GM21723 (cell line): Measurements from ENCODE around the gene SNTG2.

Source experiments
- ATAC-seq: cut with Tn5 transposase; IDR thresholded peaks from one replicate; pipeline ENCODE4 v1.9.1; 2021; ENCODE audit warnings: mild to moderate bottlenecking, moderate library complexity; ENCODE audit not compliant: unreplicated experiment

SNTG2 gene

DNA sequence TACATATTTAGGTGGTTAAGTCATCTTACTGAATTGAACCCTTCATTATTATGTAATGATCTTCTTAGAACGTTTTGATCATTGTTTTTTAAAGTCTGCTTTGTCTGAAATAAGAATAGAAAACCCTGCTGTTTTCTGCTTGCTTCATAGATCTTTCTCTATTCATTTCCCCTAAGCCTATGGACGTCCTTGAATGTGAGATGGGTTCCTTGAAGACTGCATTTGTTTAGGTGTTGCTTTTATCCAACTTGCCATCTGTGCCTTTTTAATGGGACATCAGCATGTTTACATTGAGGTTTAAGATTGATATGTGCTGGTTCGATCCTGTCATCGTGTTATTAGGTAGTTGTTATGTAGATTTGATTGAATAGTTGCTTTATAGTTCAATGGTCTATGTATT is 95.4 kb downstream of the SNTG2 start:
- no peak for ATAC-seq

DNA sequence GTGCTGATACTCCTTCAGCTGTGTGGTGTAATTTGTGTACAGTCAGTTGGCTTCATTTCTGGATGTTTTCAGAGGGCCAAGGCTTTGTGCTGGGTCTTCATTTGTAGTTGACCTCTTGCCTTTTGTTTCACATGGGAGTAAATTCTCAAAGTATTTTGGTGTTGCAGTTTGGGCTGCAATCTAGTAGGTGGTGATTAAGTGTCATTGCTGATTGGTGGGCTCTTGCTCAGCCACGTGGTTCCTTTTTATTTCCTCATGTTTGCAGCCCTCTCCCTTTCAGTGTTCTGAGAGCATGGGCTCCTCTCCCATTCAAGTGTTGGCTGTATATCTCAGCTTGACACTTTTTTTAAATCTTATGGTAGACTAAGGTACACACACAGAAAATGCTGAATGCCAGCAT is 96.8 kb downstream of the SNTG2 start:
- no peak for ATAC-seq

DNA sequence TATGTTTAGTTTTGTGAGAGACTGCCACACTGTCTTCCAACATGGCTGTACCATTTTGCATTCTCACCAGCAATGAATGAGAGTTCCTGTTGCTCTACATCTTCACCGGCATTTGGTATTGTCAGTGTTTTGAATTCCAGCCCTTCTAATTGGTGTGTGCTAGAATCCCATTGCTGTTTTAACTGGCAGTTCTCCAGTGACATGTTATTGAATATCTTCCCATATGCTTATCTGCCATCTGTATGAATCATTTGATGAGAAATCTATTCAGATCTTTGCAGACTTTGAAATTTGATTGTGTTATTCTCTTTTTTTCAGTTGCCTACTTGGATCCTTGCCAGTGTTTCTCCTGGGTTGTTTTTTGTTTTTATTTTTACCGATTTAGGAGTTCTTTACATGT is 99.0 kb downstream of the SNTG2 start:
- ATAC-seq: no peak

DNA sequence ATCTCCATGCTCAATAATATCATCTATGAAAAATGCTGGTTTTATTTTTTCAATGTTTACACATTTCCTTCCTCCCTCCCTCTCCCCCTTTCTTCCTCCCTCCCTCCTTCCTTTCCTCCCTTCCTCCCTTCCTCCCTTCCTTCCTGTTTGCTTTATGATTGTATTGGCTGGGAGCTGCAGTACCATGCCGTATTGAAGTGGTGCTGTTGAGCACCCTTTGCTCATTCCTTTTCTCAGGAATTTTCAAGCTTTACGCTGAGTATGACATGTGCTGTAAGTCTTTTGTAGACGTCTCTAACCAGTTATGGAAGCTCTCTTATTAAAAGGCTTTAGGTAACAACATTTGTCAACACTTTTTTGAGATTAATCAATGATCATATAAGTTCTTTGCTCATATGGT is 100.4 kb downstream of the SNTG2 start:
- no peak for ATAC-seq

DNA sequence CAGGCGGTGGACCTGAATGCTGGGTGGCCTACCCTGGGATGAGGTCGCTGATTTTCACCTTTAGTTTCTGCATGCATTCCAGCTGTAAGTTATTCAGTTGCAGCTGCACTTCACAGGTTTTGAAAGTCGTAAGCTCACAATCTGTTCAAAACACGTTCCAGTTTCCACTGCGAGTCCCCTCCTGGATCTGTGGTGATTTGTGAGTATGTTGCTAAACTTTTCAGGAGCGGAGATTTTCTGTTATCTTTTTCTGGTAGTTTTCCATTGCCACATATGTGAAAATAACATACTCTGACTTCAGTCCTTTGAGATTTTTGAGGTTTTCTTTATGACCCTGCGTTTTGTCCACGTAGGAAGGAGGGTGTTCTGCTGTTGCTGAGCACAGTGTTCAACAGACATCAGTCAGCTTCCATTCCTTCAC is 102.1 kb downstream of the SNTG2 start:
- ATAC-seq: no peak

DNA sequence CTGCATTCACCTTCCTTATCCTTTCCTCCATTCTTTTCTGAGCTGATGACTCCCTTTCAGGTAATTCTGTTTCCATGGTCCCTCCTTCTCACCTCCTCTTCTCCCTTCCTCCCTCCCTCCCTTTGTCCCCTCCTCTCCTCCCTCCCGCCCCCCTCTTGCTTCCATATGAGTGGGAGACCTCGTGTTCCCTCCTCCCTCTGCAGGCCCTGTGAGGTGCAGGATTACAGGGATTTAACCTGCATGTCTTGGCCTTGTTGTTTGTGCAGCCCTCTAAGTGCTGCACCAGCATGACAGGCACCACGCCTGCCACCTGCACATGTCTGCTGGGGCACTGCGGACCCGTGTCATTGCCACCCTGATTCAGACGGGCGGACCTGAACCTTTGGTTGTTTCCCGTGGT is 103.1 kb downstream of the SNTG2 start:
- no peak for ATAC-seq

DNA sequence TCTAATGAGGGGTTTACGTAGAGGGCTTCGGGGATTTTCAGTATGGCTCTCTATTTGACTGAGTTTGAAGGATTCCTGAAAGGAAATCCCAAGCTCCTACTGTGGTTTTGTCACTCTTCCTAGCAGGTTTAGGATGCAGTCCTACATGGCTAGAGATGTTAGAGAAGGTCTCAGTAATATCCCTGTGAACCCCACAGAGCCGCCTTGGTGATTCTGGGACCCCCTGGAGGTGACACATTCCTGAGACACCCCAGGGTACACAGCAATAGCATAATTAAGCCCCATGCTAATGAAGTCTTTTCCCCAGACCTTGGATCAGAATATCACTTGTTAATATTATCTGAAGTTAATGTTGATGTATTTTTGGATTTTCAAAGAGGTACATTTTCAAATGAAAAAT is 103.8 kb downstream of the SNTG2 start:
- ATAC-seq: no peak

DNA sequence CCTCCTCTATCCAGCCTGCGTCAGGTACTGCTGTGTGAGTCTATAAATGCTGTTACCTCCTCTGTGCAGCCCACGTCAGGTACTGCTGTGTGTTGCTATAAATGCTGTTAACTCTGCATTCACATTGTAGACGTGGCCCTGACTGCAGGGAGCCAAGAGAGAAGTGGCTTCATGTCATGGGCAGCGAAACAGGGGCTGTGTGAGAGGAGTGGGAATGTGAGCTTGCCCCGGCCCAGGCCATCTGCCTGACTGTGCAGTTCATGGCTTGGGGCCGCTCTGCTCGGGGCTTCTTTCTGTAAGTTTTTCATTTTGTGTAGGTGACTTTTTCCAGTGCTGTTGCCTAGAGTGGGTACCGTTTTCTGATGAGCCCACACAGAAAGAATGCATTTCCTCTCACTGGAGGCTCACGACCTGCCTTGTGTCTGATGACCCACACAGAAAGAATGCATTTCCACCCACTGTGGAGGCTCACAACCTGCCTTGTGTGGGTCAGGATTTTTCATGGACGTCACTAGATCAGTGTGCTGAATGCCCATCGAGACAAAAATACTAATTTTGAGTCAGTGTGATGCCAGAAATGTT is 104.5 kb downstream of the SNTG2 start:
- no peak for ATAC-seq

DNA sequence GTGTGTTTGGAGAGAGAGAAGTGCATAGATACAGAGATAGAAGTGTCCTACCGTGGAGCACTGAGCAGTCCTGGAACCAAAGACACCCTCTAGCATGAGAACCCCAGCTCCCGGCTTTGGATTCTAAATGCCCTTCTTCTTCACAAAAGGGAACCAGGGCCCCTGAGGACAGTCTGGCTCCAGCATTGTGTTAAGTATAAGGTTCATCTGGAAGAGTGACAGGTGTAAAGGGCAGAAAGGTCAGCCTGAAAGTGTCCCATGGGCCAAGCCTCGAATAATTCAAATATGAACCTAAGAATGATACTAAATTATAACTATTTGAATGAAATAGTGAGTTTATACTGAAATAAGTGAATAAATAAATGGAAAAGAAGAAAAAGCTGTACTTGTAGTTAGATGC is 109.7 kb downstream of the SNTG2 start:
- ATAC-seq: no peak

DNA sequence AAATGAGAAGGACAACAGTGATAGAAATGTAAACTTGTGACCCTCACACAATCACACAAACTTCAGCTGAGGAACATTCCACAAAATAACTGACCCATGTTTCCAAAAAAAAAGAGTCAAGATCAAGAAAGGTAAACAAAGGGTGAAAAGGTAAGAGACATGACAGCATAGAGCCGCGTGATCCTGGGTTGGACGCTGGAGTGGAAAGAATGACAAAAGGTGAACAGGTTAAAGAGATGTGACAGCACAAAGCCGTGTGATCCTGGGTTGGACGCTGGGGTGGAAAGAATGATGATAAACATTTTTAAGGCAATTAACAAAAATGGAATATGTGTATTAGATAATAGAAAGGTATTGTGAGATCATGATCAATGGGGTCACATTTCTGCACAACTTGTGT is 110.3 kb downstream of the SNTG2 start:
- no peak for ATAC-seq

DNA sequence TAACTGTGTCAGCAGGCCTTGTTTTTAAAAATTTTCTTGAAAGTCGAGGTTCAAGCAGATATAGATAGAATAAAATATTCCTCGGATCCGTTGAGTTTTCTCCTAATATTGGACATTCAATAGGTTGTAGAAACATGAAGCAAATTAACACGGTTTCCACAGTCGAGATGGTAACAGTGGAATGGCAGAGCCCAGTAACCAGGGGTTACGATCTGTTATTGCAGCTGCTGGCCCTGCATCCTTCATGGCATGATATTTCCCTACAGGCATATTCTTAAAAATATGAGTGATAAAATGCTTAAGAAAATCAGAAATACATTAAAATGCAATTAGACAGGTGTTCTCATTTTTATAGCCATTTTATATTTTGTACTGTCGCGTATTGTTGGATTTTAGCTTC is 117.6 kb downstream of the SNTG2 start:
- ATAC-seq: no peak

DNA sequence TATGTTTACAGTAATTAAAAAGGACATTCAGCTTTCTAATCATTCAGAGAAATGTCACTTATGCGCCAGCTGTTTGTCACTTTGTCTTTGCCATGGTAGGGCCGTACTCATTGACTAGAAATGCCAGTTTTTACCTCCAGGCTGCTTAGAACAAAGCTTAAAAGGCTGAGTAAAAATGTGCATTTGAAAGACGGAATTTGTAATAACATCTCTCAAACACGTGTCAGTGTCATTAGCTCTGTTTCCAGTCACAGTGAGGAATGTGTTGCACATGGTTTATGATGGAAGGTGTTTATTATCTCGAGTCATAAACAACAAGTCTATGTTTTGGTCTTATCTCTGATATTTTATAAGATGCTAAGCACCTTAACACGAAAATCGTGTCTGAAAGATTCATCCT is 118.2 kb downstream of the SNTG2 start:
- no peak for ATAC-seq

DNA sequence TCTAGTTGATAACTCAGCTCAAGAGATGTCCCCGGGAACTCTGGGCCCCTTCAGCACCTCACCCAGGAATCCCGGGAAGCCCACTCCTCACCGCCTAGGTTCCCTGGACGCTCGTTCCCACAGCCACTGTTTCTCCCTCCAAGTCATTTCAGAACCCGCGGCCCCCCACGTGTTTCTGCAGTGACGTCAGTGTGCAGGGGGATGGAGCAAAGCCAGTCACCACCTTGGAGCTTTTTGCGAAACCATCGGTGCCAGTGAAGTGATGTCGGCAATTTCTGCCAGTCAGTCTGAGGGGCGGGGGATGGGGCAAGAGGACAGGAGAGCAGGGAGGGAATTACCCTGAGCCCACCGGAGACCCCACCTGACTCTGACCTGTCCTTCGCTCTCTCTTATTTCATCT is 119.2 kb downstream of the SNTG2 start:
- ATAC-seq: no peak

DNA sequence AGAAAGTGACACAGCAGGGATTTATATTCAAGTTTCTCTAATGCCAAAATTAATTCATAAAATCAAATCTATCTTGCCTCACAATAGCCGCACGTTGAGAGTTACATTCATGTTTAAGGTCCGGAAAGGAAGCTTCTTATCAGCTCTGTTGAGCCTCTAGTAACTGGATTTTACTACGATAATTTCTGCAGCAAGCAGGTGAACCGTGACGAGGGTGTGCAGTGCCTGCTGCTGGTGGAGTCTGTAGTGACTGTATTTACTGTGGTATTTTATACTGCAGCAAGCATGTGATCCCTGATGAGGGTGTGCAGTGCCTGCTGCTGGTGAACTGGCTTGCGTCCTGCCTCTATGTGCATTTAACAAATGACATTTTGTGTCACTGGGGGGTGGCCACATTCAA is 120.0 kb downstream of the SNTG2 start:
- ATAC-seq: no peak

DNA sequence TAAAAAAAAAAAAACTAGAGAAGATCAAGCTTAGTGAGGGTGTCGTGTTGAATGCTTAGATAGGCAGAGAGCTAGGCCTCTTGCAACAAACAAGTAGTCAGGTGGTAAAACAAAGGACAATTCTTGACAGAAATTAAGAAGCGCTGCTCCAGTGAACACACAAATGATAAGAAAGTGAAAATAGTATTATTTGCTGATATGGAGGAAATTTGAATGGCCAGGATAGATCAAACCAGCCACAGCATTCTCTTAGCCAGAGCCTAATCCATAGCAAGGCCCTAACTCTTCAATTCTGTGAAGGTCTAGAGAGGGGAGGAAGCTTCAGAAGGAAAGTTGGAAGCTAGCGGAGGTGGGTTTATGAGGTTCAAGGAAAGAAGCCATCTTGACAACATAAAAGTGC is 121.0 kb downstream of the SNTG2 start:
- no peak for ATAC-seq

DNA sequence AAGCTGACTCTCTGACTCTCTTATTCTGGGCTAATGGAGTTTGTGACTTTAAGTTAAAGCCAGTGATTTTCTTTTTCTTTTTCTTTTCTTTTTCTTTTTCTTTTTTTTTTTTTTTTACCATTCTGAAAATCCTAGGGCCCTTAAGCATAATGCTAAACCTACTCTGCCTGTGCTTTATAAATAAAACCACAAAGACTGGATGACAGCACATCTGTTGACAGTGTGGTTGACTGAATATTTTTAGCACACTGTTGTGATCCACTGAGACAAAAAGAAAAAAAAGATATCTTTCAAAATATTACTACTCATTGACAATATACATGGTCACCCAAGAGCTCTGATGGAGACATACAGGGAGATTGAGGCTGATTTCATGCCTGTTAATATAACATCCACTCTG is 121.6 kb downstream of the SNTG2 start:
- ATAC-seq: no peak

DNA sequence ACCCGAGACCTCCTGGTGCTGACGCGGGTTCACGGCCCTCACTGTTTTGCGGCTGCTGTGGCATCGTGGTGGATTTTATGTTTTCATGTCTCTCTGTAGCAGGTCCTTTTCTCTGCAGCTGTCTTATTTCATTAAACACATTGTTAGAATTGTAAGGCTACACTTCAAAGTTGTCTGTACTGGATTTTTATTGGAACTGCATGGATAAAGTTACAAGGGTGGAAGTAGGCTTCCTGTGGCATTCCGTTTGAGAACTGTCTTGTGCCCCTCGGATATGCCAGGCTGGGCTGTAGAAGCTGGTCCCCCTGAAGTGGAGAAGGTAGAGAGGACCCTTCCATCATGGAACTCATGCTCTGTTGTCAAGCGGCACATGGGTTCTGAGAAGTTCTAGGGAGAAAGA is 127.3 kb downstream of the SNTG2 start:
- ATAC-seq: no peak

DNA sequence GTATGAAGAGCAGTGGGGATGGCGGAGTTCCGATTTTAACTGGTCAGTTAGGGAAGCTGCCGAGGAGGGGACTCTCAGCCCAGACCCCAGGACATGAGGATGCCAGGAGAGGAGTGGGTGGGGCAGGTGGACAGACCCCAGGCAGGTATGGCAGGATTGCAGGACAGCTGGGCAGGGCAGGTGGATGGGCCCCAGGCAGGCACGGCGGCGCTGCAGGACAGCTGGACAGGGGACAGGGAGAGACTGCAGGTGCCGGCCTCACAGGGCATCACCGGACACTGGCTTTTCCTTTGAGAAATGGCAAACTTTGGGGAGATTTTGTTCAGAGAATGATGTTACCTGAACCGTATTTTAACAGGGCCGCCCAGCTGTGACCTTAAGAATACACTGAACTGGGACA is 127.7 kb downstream of the SNTG2 start:
- no peak for ATAC-seq

DNA sequence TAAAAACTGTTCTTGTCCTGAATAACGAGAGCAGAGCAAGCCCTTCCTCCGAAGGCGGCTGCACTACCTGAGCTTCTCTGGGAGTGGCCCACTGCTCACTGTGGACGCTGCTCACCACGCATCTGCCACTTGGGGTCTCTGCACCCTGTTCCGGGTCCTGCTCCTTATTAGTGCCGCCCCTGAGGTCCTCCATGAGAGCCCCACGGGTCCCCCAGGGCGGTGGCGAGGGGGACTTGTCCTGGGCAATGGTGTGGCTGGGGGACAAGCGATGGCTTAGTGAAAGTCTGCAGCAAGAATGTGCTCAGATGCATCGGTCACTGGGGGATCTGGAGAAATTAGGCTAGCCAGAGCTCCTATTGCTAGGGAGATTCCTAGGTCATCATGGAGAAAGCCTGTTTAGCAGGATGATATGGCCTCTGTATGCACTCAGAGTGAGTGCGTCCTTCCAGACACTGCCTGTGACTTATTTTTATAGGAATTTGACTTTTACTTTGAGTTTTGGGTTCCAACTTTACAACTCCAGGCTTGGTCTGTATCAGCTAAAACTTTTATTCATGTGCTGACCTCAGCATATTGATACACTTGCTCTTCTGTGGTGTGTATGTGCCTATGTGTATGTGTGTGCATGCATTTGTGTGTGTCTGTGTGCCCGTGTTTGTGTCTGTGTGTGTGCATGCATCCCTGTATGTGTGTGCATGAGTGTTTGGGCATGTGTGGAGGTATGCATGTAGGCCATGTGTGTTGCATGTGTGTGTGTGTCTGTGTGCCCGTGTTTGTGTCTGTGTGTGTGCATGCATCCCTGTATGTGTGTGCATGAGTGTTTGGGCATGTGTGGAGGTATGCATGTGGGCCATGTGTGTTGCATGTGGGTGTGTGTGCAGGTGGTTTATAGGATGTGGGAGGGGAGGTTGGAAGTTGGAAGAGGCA is 129.5 kb downstream of the SNTG2 start:
- ATAC-seq: no peak

DNA sequence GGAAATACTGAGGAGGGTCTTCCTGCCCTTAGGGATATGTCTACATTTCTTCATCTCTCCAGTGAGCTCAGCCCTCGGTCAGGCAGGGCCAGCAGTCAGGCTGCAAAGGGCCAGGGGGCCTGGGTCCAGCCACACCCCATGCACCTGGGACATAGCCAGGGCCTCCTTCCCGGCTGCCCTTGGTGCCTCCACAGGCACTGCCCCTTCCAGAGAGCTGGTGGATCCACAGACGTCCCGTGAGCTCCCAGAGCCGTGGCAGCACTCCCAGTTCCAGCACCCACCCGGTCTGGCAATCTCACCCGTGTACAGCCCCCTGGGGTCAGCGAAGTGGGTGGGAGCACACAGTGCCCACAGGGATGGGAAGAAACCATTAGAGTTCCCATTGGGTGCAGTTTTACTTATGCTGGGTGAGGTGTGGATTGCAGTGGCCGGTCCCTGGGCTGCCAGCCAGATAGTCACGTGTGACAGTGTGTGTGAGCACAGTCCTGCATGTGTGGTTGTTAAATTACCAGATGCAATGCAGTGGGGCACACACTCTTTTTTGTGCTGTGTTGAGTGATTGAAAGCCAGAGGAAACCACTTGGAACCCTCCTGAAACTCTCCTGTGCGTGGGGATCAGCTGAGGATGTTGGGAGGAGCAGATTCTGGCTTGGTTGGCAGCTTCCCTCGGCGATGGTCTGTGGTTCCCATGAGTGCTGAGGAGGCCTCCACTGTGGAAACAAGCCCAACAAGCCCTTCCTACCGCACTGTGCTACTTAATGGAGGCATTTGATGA is 131.0 kb downstream of the SNTG2 start:
- no peak for ATAC-seq

DNA sequence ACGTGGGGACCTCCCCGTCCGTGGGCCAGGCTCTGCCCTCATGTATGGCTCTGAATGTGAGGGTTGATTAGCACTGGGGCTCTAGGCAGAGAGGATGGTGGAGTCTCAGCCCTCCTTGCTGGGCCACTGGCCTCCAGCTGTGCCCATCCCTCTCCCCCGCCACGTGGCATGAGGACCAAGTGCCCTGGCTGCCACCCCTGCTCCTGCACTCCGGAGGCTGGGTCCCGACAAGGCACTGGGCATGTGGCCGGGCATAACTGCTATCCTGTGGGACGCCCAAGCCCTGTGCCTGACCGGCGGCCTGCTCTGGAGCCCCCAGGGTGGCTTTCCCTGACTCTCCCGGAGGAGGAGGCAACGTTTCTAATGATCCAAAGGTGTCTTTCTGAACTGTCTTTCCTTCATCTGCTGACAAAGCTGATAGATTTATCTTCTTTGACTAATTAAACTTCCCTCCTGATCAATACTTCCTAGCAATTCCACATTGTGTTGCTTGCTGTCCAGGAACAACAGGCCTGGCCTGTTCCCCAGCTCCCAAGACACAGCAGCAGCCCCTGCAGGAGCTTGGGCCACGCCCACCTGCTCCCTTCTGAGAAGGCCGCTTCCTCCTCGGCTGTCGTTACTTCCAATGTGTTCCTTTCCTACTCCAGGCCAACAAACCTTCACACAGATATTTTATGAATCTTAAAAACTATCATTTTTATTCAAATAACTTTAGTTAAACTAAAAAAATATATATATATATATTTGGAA is 132.0 kb downstream of the SNTG2 start:
- ATAC-seq: no peak
